IPS-15b (cell line): ENCODE measurements around the gene PIEZO2.

Source experiments
- H3K27me3 ChIP-seq: one replicate; pipeline ENCODE4 v1.6.1; 2013; ENCODE audit warnings: low read length; ENCODE audit not compliant: control insufficient read depth, insufficient read depth
- H3K36me3 ChIP-seq: one replicate; pipeline ENCODE4 v1.6.1; 2013; ENCODE audit warnings: low read length; ENCODE audit not compliant: control insufficient read depth, insufficient read depth
- H3K4me1 ChIP-seq: one replicate; pipeline ENCODE4 v1.6.1; 2013; ENCODE audit warnings: mild to moderate bottlenecking, low read length; ENCODE audit not compliant: control insufficient read depth, insufficient read depth
- H3K4me3 ChIP-seq: one replicate; pipeline ENCODE4 v1.5.1; 2013; ENCODE audit warnings: low read depth, low read length
- H3K9ac ChIP-seq: one replicate; pipeline ENCODE4 v1.6.1; 2013; ENCODE audit warnings: low read depth, mild to moderate bottlenecking, low read length
- H3K9me3 ChIP-seq: one replicate; pipeline ENCODE4 v1.6.1; 2013; ENCODE audit warnings: mild to moderate bottlenecking, low read length; ENCODE audit not compliant: control insufficient read depth, insufficient read depth

PIEZO2 gene

DNA sequence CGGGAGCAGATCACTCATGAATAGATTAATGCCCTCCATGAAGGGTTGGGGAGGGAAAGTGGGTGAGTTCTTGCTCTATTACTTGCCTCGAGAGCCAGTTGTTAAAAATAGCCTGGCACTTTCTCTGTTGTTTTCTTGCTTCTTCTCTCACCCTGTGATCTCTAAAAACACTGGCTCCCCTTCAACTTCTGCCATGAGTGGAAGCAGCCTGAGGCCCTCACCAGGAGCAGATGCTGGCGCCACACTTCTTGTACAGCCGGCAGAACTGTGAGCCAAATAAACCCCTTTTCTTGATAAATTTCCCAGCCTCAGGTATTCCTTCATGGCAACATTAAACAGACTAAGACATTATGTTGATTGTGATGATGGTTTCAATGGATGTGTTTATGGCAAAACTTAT, 307.0 kb downstream of the PIEZO2 start:
- Histone ChIP-seq H3K27me3 (no peaks in the 10 kb centered on the region), H3K4me1 (no peaks in the 10 kb centered on the region), H3K9me3 (no peaks in the 10 kb centered on the region), H3K9ac (no peak overlapping the region), H3K36me3 (no peaks in the 10 kb centered on the region), H3K4me3 (no peak overlapping the region)

DNA sequence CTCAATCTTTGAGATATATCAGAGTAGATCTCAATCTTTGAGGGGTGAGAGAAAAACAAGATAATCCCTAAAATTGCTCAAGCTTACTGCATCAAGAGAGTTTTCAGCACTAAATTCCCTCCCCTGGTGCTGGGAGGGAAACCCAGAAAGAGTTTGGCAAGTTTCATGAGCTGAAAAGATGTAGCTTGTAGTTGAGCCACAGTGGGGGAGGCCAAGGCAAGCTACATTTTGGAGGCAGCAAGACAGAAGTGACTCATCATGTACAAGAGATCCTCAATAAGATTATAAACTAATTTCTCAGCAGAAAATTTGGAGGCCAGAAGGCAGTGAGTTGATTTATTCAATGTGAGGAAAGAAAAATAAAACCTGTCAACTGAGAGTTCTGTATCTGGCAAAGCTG, 308.2 kb downstream of the PIEZO2 start:
- H3K9ac ChIP-seq: no peak overlapping the region

GRCh38 chr18:10840743-10841142, 308.6 kb downstream of the PIEZO2 start:
- H3K4me3 ChIP-seq: no peak overlapping the region
- no peaks in the 10 kb centered on the region for H3K36me3 ChIP-seq
- H3K4me1 ChIP-seq: no peaks in the 10 kb centered on the region
- no peak overlapping the region for H3K9ac ChIP-seq
- H3K27me3 ChIP-seq: no peaks in the 10 kb centered on the region
- no peaks in the 10 kb centered on the region for H3K9me3 ChIP-seq

More for the DNA sequence above, 308.2 kb downstream of the PIEZO2 start:
- no peaks in the 10 kb centered on the region for H3K9me3 ChIP-seq
- H3K4me1 ChIP-seq: no peaks in the 10 kb centered on the region
- H3K4me3 ChIP-seq: no peak overlapping the region
- H3K27me3 ChIP-seq: no peaks in the 10 kb centered on the region
- no peaks in the 10 kb centered on the region for H3K36me3 ChIP-seq

- Histone ChIP-seq H3K9me3 (no peaks in the 10 kb centered on the region), H3K9ac (no peak overlapping the region), H3K4me1 (no peaks in the 10 kb centered on the region), H3K36me3 (no peaks in the 10 kb centered on the region), H3K4me3 (no peak overlapping the region), H3K27me3 (no peaks in the 10 kb centered on the region)
Observed at GRCh38 chr18:10839421-10839820, 309.9 kb downstream of the PIEZO2 start.

DNA sequence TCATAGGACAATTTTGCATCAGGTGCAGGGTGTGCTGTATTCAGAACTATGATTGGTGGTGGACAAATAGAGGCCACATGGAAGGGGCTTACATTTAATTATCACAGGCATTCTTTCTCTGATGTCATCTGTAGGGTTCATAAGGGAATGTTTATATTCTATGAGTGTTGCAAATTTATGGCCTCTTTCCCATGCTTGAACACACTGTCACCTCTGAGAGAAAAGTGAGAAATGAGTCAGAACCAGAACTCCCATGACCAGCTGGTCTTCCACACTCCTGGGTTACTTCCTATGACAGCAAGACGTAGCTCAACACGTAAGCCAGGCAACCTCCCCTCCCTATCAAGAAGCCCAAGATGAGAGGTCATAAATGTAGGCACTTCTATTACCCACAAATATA, 310.8 kb downstream of the PIEZO2 start:
- no peak overlapping the region for H3K4me3 ChIP-seq
- H3K27me3 ChIP-seq: no peaks in the 10 kb centered on the region
- H3K9ac ChIP-seq: no peak overlapping the region
- no peaks in the 10 kb centered on the region for H3K4me1 ChIP-seq
- H3K9me3 ChIP-seq: no peaks in the 10 kb centered on the region
- no peaks in the 10 kb centered on the region for H3K36me3 ChIP-seq

DNA sequence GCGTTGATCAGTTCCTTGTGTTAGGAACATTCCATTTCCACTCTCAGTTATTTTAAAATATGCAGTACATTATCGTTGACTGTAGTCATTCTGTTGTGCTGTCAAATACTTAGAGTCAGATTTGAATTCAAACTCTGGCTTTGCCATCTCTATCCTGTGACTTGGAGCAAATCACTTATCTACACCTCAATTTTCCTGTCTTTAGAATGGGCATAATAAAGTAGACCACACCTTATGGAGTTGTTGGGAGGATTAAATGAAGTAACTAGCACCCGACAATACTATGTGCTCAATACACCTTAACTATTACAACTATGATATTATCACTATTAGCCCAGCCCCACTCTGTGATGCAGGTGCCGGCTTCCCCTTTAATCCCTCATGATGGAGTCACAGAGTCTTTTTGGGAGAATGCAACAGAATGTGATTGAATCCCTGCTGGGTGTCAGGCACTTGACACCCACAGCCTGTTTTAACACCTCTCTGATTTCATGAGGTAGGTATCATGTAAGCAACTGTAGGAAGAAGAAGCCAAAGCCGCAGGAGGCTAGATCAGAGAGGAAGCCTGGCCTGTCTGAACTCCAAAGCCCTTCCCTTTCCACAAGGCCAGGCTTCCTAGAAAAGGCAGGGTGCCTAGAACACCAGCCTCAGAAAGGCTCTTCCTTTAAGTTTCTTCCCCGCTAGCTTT, 315.1 kb downstream of the PIEZO2 start:
- Histone ChIP-seq H3K27me3 (no peaks in the 10 kb centered on the region), H3K4me3 (no peak overlapping the region), H3K9ac (no peak overlapping the region), H3K4me1 (no peaks in the 10 kb centered on the region), H3K36me3 (no peaks in the 10 kb centered on the region), H3K9me3 (no peaks in the 10 kb centered on the region)

GRCh38 chr18:10833656-10834055, 315.7 kb downstream of the PIEZO2 start:
- Histone ChIP-seq H3K36me3 (no peaks in the 10 kb centered on the region), H3K4me1 (no peaks in the 10 kb centered on the region), H3K4me3 (no peak overlapping the region), H3K9me3 (no peaks in the 10 kb centered on the region), H3K9ac (no peak overlapping the region), H3K27me3 (no peaks in the 10 kb centered on the region)

- Histone ChIP-seq H3K36me3 (no peaks in the 10 kb centered on the region), H3K4me1 (no peaks in the 10 kb centered on the region), H3K9ac (no peak overlapping the region), H3K4me3 (no peak overlapping the region), H3K9me3 (no peaks in the 10 kb centered on the region), H3K27me3 (no peaks in the 10 kb centered on the region)
Observed at GRCh38 chr18:10826400-10826799, 323.0 kb downstream of the PIEZO2 start.

- Histone ChIP-seq H3K4me3 (no peak overlapping the region), H3K4me1 (no peaks in the 10 kb centered on the region), H3K9me3 (no peaks in the 10 kb centered on the region), H3K36me3 (no peaks in the 10 kb centered on the region), H3K27me3 (no peaks in the 10 kb centered on the region), H3K9ac (no peak overlapping the region)
Observed at GRCh38 chr18:10822456-10822855, 326.9 kb downstream of the PIEZO2 start.

DNA sequence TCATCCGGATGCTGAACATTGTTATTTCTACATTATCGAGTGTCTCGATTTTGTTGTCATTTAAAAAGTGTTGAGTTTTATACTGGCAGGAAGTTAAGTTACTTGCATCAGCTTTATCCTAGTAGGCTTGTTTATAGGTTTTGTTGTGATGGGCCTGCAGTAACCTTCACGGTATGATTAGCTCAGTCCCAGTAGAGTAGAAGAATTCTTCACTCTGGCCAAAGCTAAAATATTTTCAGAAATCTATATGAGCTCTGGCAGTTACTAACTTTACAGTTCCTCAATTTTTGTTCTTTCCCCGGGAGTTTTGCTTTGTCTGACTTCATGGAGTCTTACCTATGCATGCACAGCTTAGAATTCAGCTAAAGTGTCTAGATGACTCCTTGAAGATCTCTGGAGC, 328.7 kb downstream of the PIEZO2 start:
- H3K36me3 ChIP-seq: no peaks in the 10 kb centered on the region
- no peaks in the 10 kb centered on the region for H3K27me3 ChIP-seq
- no peak overlapping the region for H3K4me3 ChIP-seq
- no peaks in the 10 kb centered on the region for H3K9me3 ChIP-seq
- no peaks in the 10 kb centered on the region for H3K4me1 ChIP-seq
- no peak overlapping the region for H3K9ac ChIP-seq

DNA sequence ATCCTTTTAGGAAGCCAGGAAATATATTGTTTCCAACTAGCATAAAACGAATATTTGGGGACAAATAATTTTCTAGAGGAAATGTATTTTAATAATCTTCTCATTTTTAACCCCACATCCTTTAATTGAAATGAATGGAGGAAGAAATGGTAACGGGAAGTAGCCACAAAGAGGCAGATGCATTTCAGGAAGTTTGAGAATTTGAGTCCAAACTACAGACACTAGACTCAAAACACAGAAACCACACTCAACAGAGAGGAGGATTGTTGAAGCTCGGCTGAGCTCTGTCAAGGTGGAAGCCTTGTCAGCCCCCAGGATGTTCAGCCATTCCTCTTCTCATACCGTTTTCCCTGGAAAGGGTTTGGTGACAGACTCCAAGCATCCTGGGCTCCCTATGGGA, 335.0 kb downstream of the PIEZO2 start:
- Histone ChIP-seq H3K9me3 (no peaks in the 10 kb centered on the region), H3K27me3 (no peaks in the 10 kb centered on the region)

GRCh38 chr18:10805587-10806118, 343.7 kb downstream of the PIEZO2 start:
- Histone ChIP-seq H3K9ac (no peak overlapping the region), H3K27me3 (no peaks in the 10 kb centered on the region), H3K9me3 (no peaks in the 10 kb centered on the region), H3K36me3 (no peaks in the 10 kb centered on the region), H3K4me3 (no peak overlapping the region), H3K4me1 (no peaks in the 10 kb centered on the region)

More for the DNA sequence above, 335.0 kb downstream of the PIEZO2 start:
- H3K9ac ChIP-seq: no peak overlapping the region
- H3K4me3 ChIP-seq: no peak overlapping the region
- no peaks in the 10 kb centered on the region for H3K4me1 ChIP-seq
- no peaks in the 10 kb centered on the region for H3K36me3 ChIP-seq
